ENCODE data around the gene WNK2.
"Not testable (repeated sequence)": the region's sequence is repeated elsewhere in the genome, so short reads cannot be mapped to it uniquely, and the experiment has no call there.

Gene WNK2

GRCh38 chr9:93308158-93308602, 124.2 kb downstream of the WNK2 start:
- no peak for DNase-seq (ENCODE audit: low read depth)

- DNase-seq (ENCODE audit: low read depth), result no peak
These were observed 124.7 kb downstream of the WNK2 start for GRCh38 chr9:93308676-93309075.

GRCh38 chr9:93309889-93310425, 126.0 kb downstream of the WNK2 start:
- DNase-seq (ENCODE audit: low read depth), result no peak

- no peak for DNase-seq (ENCODE audit: low read depth)
These were observed 131.2 kb downstream of the WNK2 start for GRCh38 chr9:93315118-93315517.

- DNase-seq (ENCODE audit: low read depth), result no peak
These were observed 132.0 kb downstream of the WNK2 start for GRCh38 chr9:93315960-93316359.

- no peak for DNase-seq (ENCODE audit: low read depth)
These were observed 133.0 kb downstream of the WNK2 start for GRCh38 chr9:93316726-93317494.

GRCh38 chr9:93317495-93318094, 133.7 kb downstream of the WNK2 start:
- DNase-seq (ENCODE audit: low read depth), result no peak

GRCh38 chr9:93318480-93318879, 134.5 kb downstream of the WNK2 start:
- DNase-seq (ENCODE audit: low read depth), result no peak

GRCh38 chr9:93319301-93319991, 135.5 kb downstream of the WNK2 start:
- DNase-seq (ENCODE audit: low read depth), result no peak

GRCh38 chr9:93319992-93320500, 136.1 kb downstream of the WNK2 start:
- no peak for DNase-seq (ENCODE audit: low read depth)

- DNase-seq (ENCODE audit: low read depth), result no peak
These were observed 136.8 kb downstream of the WNK2 start for GRCh38 chr9:93320591-93321219.

- no peak for DNase-seq (ENCODE audit: low read depth)
These were observed 137.3 kb downstream of the WNK2 start for GRCh38 chr9:93321220-93321610.

GRCh38 chr9:93323446-93323954, 139.6 kb downstream of the WNK2 start:
- not testable (repeated sequence) for DNase-seq (ENCODE audit: low read depth)

- no peak for DNase-seq (ENCODE audit: low read depth)
These were observed 140.4 kb downstream of the WNK2 start for GRCh38 chr9:93324191-93324834.

- no peak for DNase-seq (ENCODE audit: low read depth)
These were observed 141.5 kb downstream of the WNK2 start for GRCh38 chr9:93325307-93326035.

GRCh38 chr9:93326056-93326455, 142.1 kb downstream of the WNK2 start:
- no peak for DNase-seq (ENCODE audit: low read depth)

GRCh38 chr9:93326654-93327053, 142.7 kb downstream of the WNK2 start:
- no peak for DNase-seq (ENCODE audit: low read depth)

GRCh38 chr9:93329629-93330280, 145.8 kb downstream of the WNK2 start:
- DNase-seq (ENCODE audit: low read depth), result no peak

- no peak for DNase-seq (ENCODE audit: low read depth)
These were observed 148.4 kb downstream of the WNK2 start for GRCh38 chr9:93332317-93332716.

- no peak for DNase-seq (ENCODE audit: low read depth)
These were observed 152.8 kb downstream of the WNK2 start for GRCh38 chr9:93336720-93337119.

Measured in fibroblast of gingiva (primary cell).